WTC11 (cell line): ENCODE measurements around the gene LCNL1. TPM values are rescaled to one million over a fixed set of nuclear protein-coding genes. Genes with fewer than 3 reads are reported as not detected.

ENCODE experiments used
- ATAC-seq: fragments of 200-7000 bp; cut with Tn5 transposase; 2 replicates; pipeline ENCODE4 v1.10.0; 2021; ENCODE audit warnings: mild to moderate bottlenecking, moderate library complexity
- CTCF ChIA-PET: fragments of 300-600 bp; sonication (Branson Sonifier 250); formaldehyde crosslinking; loops from one replicate; lab custom pipeline; 2021; ENCODE audit warnings: antibody characterized with exemption; lab: Charles Lee
- POLR2A ChIA-PET: fragments of 350-600 bp; sonication (Branson Sonifier 250); formaldehyde crosslinking; loops from one replicate; lab custom pipeline; 2021; ENCODE audit warnings: antibody characterized with exemption; lab: Charles Lee
- DNase-seq: peaks from one replicate; pipeline ENCODE4 v3.0.0; 2021; ENCODE audit warnings: low spot score
- H3K27ac Mint-ChIP-seq: 2 replicates; pipeline ENCODE4 v1.8.0; 2021; ENCODE audit warnings: mixed read lengths
- H3K27me3 Mint-ChIP-seq: 2 replicates; pipeline ENCODE4 v1.8.0; 2021; ENCODE audit warnings: low read depth, mild to moderate bottlenecking, moderate library complexity, mixed read lengths
- H3K36me3 Mint-ChIP-seq: 2 replicates; pipeline ENCODE4 v1.8.0; 2021; ENCODE audit warnings: mixed read lengths
- H3K4me1 Mint-ChIP-seq: 2 replicates; pipeline ENCODE4 v1.8.0; 2022; ENCODE audit warnings: mixed read lengths
- H3K4me3 Mint-ChIP-seq: 2 replicates; pipeline ENCODE4 v1.8.0; 2021; ENCODE audit warnings: mild to moderate bottlenecking, moderate library complexity, mixed read lengths
- H3K9me3 Mint-ChIP-seq: 2 replicates; pipeline ENCODE4 v1.8.0; 2021; ENCODE audit warnings: mixed read lengths
- CDX4 ChIP-seq: fragments of 250-450 bp; sonication (Bioruptor Pico); IDR thresholded peaks from 2 replicates; pipeline ENCODE4 v1.9.0; 2021; ENCODE audit warnings: moderate library complexity, mild to moderate bottlenecking, inconsistent platforms, borderline replicate concordance
- E2F1 ChIP-seq: sonication (generic); formaldehyde crosslinking; IDR thresholded peaks from 2 replicates; pipeline ENCODE4 v1.8.0; 2022; ENCODE audit warnings: mild to moderate bottlenecking, missing genetic modification reagents
- E2F5 ChIP-seq: sonication (generic); formaldehyde crosslinking; IDR thresholded peaks from 2 replicates; pipeline ENCODE4 v1.8.1; 2022; ENCODE audit warnings: mild to moderate bottlenecking, moderate library complexity, missing genetic modification reagents
- ELF4 ChIP-seq: sonication (generic); formaldehyde crosslinking; IDR thresholded peaks from 2 replicates; pipeline ENCODE4 v1.8.1; 2022; ENCODE audit warnings: low read depth, mild to moderate bottlenecking, moderate library complexity, missing genetic modification reagents
- ERG ChIP-seq: fragments of 250-450 bp; sonication (Bioruptor Pico); IDR thresholded peaks from 2 replicates; pipeline ENCODE4 v1.8.0; 2021; ENCODE audit warnings: mild to moderate bottlenecking
- FOXK1 ChIP-seq: sonication (generic); formaldehyde crosslinking; IDR thresholded peaks from 2 replicates; pipeline ENCODE4 v1.8.0; 2022; ENCODE audit warnings: mild to moderate bottlenecking, moderate library complexity, missing genetic modification reagents
- MXD4 ChIP-seq: fragments of 250-450 bp; sonication (Bioruptor Pico); IDR thresholded peaks from 2 replicates; pipeline ENCODE4 v1.8.0; 2021; ENCODE audit warnings: mild to moderate bottlenecking, moderate library complexity, borderline replicate concordance
- PREB ChIP-seq: sonication (generic); formaldehyde crosslinking; IDR thresholded peaks from 2 replicates; pipeline ENCODE4 v1.8.1; 2022; ENCODE audit warnings: mild to moderate bottlenecking, missing genetic modification reagents, moderate library complexity, borderline replicate concordance
- PRRX2 ChIP-seq: fragments of 250-450 bp; sonication (Bioruptor Pico); IDR thresholded peaks from 2 replicates; pipeline ENCODE4 v1.8.0; 2021; ENCODE audit warnings: mild to moderate bottlenecking
- RELA ChIP-seq: sonication (generic); formaldehyde crosslinking; IDR thresholded peaks from 2 replicates; pipeline ENCODE4 v1.8.1; 2022; ENCODE audit warnings: missing genetic modification reagents, mild to moderate bottlenecking, borderline replicate concordance
- TCF7 ChIP-seq: sonication (generic); formaldehyde crosslinking; IDR thresholded peaks from 2 replicates; pipeline ENCODE4 v1.8.0; 2022; ENCODE audit warnings: mild to moderate bottlenecking, low read depth, missing genetic modification reagents, moderate library complexity
- ZBTB21 ChIP-seq: sonication (generic); formaldehyde crosslinking; IDR thresholded peaks from 2 replicates; pipeline ENCODE4 v1.8.1; 2023; ENCODE audit warnings: mild to moderate bottlenecking, missing genetic modification reagents, borderline replicate concordance
- ZNF219 ChIP-seq: sonication (generic); formaldehyde crosslinking; IDR thresholded peaks from 2 replicates; pipeline ENCODE4 v1.8.0; 2023; ENCODE audit warnings: missing genetic modification reagents, mild to moderate bottlenecking, borderline replicate concordance
- ZNF281 ChIP-seq: sonication (generic); formaldehyde crosslinking; IDR thresholded peaks from 2 replicates; pipeline ENCODE4 v1.8.0; 2023; ENCODE audit warnings: mild to moderate bottlenecking, missing genetic modification reagents
- ZNF512 ChIP-seq: sonication (generic); formaldehyde crosslinking; IDR thresholded peaks from 2 replicates; pipeline ENCODE4 v1.8.1; 2022; ENCODE audit warnings: missing genetic modification reagents, borderline replicate concordance
- total RNA-seq: library from RNA; stranded (reverse); gene quantifications from 3 replicates; pipeline ENCODE4 v1.2.3, GENCODE V29; 2021

The LCNL1 gene
- total RNA-seq, 1 experiment from 2014 or later: 0.50 TPM

- TF ChIP-seq E2F5 (no peak), ZBTB21 (CRISPR knock-in tag) (no peak), RELA (CRISPR knock-in tag) (no peak), PREB (CRISPR knock-in tag) (no peak), ZNF219 (CRISPR knock-in tag) (no peak), ZNF512 (CRISPR knock-in tag) (no peak), PRRX2 (CRISPR knock-in tag) (no peak)
Measured at GRCh38 chr9:137001857-137002645, 19.3 kb downstream of the LCNL1 start (continued).

- POLR2A ChIA-PET: interaction anchor here (0.7 kb wide), 1 partner anchor 544 kb away, joined by 4 read pairs; no protein-coding TSS in a partner anchor
- Mint-ChIP-seq H3K27ac (no peak overlapping the region), H3K4me1 (0 out of 2 replicates have a peak, but pooled peaks cover 2% of the 10 kb centered on the region), H3K9me3 (peaks cover 8% of the 10 kb centered on the region), H3K4me3 (no peak overlapping the region), H3K36me3 (peaks cover 6% of the 10 kb centered on the region; the same call in 1 of the 2 replicates)
- no peak for ATAC-seq
- TF ChIP-seq ZNF281 (CRISPR knock-in tag) (no peak), MXD4 (CRISPR knock-in tag) (no peak), TCF7 (no peak), E2F1 (CRISPR knock-in tag) (no peak), ELF4 (CRISPR knock-in tag) (no peak), RELA (CRISPR knock-in tag) (no peak), ERG (no peak), CDX4 (CRISPR knock-in tag) (no peak), FOXK1 (no peak)
- TF ChIP-seq, all 79 proteins: peak for 0
- CTCF ChIA-PET: interaction anchor here (0.7 to 3.7 kb wide), 9 partner anchors 18 to 189 kb away, joined by 3 to 23 read pairs (median 5); partner anchors contain the start of gene NPDC1
- H3K27me3 Mint-ChIP-seq: peaks cover 6% of the 10 kb centered on the region; the same call in 1 of the 2 replicates
- DNase-seq: no peak
Measured at GRCh38 chr9:137002646-137003041, 19.9 kb downstream of the LCNL1 start.
